Measurements from ENCODE around the gene CACNB4.

Gene CACNB4

GRCh38 chr2:151931030-151931611 is 167.7 kb downstream of the CACNB4 start:
- no peak for TF ChIP-seq CTCF (IDR thresholded peaks at IDR 0.05; ENCODE audit: extremely low read depth, insufficient read depth, missing control alignments)
- no peak for DNase-seq (ENCODE audit: low spot score)

DNA sequence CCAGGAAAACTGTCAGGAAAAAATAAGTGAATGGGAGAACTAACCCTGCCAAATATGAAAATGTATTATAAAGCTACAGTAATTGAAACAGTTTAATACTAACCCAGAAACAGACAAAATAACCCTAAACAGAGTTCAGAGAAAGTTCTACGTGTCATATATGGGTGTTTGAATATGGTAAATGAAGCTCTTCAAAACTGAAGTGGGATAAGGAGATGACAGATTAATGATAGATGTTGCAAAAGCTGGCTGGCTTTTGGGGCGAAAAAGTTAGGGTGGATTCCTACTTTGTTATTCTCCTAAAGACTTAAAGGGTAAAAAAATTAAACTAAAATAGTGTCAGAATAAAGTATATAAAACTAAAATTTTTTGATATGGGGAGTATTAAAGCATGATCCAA is 168.8 kb downstream of the CACNB4 start:
- DNase-seq (ENCODE audit: low spot score): no peak
- in situ Hi-C loops (cut with MboI; ENCODE audit: low pct_unique_long_range_greater_than_20kb, low sequenced_read_pairs, unreplicated experiment): no loop called here
- no peak for TF ChIP-seq CTCF (IDR thresholded peaks at IDR 0.05; ENCODE audit: extremely low read depth, insufficient read depth, missing control alignments)

More at GRCh38 chr2:151931030-151931611, 167.7 kb downstream of the CACNB4 start:
- in situ Hi-C loops (cut with MboI; ENCODE audit: low pct_unique_long_range_greater_than_20kb, low sequenced_read_pairs, unreplicated experiment): no loop called here

DNA sequence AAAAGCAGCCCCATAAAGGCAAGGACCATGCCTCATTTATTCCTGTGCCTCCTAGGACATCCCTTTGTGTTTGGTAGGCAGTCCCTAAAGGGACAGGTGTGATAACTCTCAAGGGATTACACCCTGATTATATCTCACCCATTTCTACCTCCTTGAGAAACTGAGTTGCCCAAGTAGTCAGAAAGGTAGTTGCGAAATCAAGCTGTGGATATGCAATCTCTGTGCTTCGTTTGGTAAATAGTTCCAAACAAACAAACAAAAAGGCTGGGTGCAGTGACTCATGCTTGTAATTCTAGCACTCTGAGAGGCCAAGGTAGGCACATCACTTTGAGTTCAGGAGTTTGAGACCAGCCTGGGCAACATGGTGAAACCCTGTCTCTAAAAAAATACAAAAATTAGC is 170.5 kb downstream of the CACNB4 start:
- TF ChIP-seq CTCF (IDR thresholded peaks at IDR 0.05; ENCODE audit: extremely low read depth, insufficient read depth, missing control alignments): no peak
- in situ Hi-C loops (cut with MboI; ENCODE audit: low pct_unique_long_range_greater_than_20kb, low sequenced_read_pairs, unreplicated experiment): no loop called here
- DNase-seq (ENCODE audit: low spot score): no peak

DNA sequence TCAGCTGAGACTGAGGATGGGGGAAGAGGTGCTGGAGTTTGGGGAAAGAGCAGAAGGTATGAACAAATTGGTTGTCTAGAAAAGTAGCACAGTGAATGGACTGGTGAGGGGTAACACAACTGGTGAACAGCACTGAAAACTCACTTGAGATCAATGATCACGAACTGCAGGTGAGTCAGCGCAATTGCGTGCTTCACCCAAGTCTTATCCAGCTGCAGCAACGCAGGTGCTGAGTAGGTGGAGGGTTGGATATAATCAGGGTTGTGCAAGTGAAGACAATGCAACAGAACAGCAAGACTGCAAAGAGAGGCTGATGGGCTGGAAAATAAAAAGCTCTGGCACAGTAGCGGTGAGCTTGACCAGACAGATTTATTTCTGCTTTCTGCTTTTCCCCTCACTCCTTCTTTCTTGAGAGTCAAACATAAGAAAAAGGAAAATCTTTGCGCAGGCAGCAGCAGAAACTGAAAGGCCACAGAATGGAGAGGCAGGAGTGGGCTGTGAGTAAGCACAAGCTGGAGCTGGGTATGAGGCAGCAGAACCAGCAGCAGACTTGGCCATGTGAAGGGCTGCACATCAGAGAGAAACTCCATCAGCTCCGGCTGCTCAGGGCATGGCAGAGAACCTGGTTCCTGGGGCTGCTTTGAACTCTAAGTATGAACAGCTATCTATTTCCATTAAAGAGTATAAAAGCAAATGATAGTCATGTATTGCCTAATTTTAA is 171.2 kb downstream of the CACNB4 start:
- in situ Hi-C loops (cut with MboI; ENCODE audit: low pct_unique_long_range_greater_than_20kb, low sequenced_read_pairs, unreplicated experiment): no loop called here
- no peak for TF ChIP-seq CTCF (IDR thresholded peaks at IDR 0.05; ENCODE audit: extremely low read depth, insufficient read depth, missing control alignments)

DNA sequence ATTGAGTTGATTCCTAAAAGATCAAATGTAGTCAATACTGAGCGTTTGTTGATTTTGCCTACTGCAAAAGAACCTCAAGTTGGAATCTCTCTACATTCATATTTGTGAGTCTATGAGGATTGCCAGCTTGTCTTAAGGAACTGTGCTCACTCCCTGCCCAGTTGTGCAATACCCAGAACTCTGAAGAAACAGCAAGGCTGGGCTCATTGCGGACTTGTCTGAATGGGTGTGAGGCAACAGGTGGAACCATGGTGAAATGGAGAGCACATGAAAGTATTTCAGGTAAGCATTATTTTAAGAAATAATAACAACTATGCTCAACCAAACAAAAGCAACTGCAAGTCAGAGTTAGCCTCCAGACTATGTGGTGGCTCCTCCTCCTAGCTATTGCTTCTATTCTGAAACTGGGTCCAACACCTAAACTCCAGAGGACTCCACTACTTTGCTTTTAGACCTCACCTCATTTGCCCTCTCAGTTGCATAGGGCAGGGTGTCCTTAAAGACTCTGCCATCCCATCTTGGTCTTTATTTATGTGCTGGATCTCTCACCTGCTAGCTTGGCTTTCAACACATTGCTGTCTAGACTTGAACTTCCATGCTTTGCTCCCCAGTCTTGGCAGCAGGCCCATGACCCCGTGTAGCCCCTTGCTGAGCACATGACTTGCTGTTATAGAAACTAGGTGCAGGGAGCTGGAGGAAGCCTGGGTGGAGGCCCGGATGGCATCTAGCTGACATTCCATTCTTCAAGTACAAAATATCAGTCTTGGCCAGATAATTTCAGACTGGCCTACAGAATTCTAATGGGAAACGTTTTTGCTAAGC is 175.8 kb downstream of the CACNB4 start:
- in situ Hi-C loops (cut with MboI; ENCODE audit: low pct_unique_long_range_greater_than_20kb, low sequenced_read_pairs, unreplicated experiment): no loop called here
- no peak for DNase-seq (ENCODE audit: low spot score)
- TF ChIP-seq CTCF (IDR thresholded peaks at IDR 0.05; ENCODE audit: extremely low read depth, insufficient read depth, missing control alignments): no peak

More for the DNA sequence above, 171.2 kb downstream of the CACNB4 start:
- DNase-seq (ENCODE audit: low spot score): no peak

DNA sequence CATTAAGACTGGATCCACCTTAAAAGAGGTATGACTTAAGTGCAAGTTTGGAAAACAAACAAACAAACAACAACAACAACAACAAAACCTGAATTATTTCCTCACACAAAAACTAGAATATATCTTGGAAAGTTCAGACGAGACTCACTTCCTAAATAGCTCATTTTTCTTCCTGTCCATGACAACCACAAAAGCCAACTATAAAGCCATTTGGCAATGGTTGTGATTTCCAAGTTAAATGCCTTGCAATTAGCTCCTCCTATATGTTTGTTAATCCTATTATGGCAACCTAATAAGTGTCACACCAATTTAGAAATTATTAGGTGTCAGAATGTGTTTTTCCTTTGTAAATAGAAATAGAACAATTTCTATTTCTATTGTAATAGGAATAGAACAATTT is 179.1 kb downstream of the CACNB4 start:
- no peak for TF ChIP-seq CTCF (IDR thresholded peaks at IDR 0.05; ENCODE audit: extremely low read depth, insufficient read depth, missing control alignments)
- in situ Hi-C loops (cut with MboI; ENCODE audit: low pct_unique_long_range_greater_than_20kb, low sequenced_read_pairs, unreplicated experiment): no loop called here
- DNase-seq (ENCODE audit: low spot score): no peak

All from GM13977 (cell line).